ENCODE data around the gene ZNF764.
A peak's percentile ranks its signal among the peaks of the same experiment; 100 is the strongest.
"Not testable (repeated sequence)": the region's sequence is repeated elsewhere in the genome, so short reads cannot be mapped to it uniquely, and the experiment has no call there.

The ZNF764 gene

DNA sequence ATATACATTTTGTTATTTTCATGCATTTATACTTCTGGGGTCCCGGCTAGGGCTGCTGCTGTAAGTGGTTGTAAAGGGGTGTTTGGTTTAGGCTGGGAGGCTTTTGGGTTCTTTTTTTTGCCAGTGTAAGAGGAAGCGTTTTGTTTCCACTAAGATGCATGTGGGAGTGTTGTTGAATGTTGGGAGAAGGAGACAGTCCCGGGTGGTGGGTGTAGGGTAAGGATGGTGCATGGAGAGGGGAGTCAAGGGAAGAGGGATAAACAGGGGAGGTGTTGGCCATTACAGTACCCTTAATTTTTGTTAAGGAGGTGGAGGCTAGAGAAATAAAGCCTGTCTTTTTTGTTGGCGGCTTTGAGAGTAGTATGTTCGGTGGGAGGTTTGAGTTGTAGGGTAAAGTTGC lies 15.1 kb downstream of the ZNF764 start:
- DNase-seq, result no peak

GRCh38 chr16:30541502-30542329 lies 16.5 kb downstream of the ZNF764 start:
- DNase-seq, result no peak

DNA sequence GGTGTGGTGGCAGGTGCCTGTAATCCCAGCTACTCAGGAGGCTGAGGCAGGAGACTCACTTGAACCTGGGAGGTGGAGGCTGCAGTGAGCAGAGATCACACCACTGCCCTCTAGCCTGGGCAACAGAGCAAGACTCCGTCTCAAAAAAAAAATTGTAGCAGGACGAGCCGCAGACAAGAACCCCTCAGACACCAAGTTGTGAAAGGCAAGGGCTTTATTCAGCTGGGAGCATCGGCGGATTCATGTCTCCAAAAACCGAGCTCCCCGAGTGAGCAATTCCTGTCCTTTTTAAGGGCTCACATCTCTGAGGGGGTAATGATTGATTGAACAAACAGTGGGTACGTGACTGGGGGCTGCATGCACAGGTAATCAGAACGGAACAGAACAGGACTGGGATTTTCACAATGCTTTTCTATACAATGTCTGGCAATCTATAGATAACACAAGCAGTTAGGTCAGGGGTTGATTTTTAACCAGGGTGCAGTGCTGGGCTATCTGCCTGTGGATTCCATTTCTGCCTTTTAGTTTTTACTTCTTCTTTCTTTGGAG lies 17.2 kb downstream of the ZNF764 start:
- not testable (repeated sequence) for DNase-seq

GRCh38 chr16:30539986-30540526 lies 18.1 kb downstream of the ZNF764 start:
- not testable (repeated sequence) for DNase-seq

GRCh38 chr16:30539000-30539964 lies 18.9 kb downstream of the ZNF764 start:
- no peak for DNase-seq

DNA sequence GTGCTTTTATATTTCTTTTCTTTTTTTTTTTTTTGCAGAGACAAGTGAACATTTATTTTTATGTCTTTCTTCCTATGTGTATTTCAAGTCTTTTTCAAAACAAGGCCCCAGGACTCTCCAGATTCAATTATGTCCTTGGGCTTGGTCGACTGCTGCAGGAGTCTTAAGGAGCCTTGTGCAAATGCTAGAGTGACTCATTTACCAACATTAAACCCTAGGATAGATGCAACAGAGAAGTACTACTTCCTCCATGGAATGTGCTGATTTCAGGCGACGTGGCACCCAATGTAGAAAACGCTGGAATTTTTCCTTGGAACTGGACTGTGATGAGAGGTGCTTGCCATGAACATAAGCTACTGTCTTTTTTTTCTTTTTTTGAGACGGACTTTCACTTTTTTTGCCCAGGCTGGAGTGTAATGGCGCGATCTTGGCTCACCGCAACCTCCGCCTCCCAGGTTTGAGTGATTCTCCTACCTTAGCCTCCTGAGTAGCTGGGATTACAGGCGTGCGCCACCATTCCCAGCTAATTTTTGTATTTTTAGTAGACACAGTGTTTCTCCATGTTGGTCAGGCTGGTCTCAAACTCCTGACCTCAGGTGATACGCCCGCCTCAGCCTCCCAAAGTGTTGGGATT lies 21.7 kb downstream of the ZNF764 start:
- DNase-seq, result not testable (repeated sequence)

DNA sequence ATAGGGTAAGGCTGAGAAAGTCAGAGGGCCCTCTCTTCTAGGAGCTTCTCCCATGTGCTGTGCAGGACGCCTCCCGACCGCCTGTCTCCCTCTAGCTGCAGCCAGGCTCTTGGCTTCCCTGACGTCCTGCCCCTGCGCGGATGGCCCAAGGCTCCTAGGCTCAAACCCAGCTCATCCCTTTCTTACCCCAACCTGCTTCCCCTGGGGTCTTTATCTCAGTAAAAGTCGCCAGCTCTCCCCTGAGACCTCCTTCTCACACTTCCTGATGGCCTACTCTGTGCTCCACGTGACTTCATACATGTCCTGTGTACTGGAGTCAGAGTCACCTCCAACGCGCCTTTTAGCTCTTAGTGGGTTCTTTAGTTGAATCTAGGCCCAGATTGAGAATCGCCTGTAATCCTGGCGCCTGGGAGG lies 22.4 kb downstream of the ZNF764 start:
- DNase-seq, result peak; percentile 63 to 66

GRCh38 chr16:30535106-30535776 lies 22.9 kb downstream of the ZNF764 start:
- DNase-seq, result no peak

DNA sequence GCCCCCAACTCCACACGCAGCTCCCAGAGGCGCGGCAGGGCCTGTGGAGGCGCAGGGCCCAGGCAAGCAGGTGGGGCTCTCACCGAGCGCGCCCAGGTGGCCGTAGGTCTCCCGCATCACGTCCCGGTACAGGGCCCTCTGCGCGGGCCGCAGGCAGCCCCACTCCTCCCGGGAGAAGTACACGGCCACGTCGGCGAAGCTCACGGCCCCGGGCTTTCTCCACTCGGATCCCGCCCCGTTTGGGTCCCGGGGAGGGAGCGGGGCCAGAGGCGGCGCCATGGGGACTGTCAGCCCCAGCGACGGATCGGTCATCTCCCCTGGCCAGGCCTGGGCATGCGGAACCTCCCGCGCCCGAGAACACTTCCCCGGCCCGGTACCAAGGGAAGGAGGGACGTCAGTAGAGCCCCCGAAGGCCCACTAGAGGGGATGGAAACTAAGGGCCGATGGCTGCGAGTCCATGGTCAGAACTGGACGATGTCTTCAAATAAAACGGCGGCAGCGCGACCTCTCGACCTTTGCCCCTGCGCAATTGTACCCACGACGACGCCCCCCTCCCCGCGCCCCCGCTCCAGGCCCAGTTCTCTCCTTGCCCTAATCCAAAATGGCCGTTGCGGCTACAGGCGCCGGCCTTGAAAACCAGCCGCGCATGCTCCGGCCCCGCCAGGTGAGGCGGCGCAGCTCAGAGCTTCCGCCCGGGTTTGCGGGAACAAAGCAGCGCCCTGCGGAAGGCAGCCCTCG lies 23.6 kb downstream of the ZNF764 start, which contains the start of gene ZNF747:
Gene ZNF747, minus strand, starts transcription at position 491 of the 738 bp plus-strand sequence. Its CDS starts 179 bp downstream, at position 312.
- peak; percentile 91 to 94 for DNase-seq

DNA sequence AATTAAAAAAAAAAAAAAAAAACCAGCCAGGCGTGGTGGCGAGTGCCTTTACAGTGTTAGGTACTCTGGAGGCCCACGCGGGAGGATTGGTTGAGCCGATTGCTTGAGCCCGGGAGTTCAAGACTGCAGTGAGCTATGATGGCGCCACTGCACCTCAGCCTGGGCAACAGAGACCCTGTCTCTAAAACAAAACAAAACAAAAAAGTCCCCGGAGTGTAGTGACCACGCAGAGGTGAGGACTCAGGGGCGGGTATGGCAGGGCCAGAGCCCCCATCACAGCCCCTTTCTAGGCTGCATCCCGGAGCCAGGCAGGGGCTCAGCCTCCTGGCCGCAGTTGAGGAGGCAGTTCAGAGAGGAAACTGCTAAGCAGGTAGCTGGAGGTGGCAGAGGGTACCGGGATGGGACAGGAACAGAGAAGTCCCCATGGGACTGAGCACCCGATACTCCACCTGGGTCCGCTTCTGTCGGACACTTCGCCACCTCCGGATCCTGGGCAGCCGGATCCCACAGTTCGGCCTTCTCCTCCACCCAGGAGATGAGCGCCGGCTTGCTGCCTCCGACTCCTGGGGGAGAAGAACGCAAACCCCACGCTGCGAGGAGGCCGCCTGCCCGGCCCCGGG lies 24.3 kb downstream of the ZNF764 start:
- peak in 1 of 2 donors; percentile 18 for DNase-seq

GRCh38 chr16:30533146-30533522 lies 25.0 kb downstream of the ZNF764 start:
- DNase-seq, result no peak

GRCh38 chr16:30532285-30533145 lies 25.7 kb downstream of the ZNF764 start:
- DNase-seq, result no peak

DNA sequence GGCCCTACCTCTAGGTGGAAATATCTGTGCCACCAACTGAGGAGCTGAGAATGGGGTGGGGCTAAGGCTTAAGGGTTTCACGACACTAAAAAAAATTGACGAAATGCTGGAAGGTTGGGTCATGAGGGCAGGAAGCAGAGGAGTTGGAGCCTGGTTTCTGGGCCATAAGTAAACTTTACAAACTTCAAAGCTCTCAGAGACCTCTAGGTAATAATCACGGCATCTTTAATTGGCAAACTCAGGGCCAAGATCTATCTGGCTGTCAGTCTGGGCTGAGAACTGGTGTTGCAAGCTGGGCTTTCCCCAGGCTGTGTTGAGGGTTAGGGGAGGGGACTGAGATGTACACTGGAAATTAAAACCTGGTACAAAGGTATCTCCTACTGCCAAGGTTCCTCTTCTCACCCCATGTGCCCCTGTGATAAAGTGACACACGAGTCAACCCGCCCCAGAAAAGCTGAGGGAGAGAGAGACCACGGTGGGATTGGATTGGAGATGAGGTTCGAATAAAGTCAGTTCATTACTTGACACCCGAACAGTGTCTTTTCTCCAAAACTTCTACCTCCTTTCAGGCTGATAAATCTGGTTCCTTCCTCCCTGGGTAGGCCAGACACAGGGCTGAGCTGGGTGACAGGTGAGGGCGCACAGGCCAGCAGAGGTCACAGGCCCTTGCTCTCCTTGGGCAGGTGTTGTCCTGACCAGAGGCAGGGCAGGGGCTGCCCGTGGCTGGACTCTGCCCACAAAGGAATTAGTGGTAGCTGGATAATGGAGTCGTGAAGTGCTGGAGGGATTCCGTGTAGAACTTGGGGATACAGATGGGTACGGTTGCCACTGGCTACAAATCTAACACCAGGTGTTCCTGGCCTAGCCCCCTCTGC lies 27.8 kb downstream of the ZNF764 start:
- DNase-seq, result peak in 1 of 2 donors; percentile 40

- DNase-seq, result no peak
Observed at GRCh38 chr16:30528799-30529457, 29.2 kb downstream of the ZNF764 start.

- peak in 1 of 2 donors; percentile 49 for DNase-seq
Observed at GRCh38 chr16:30527635-30528178, 30.5 kb downstream of the ZNF764 start.

DNA sequence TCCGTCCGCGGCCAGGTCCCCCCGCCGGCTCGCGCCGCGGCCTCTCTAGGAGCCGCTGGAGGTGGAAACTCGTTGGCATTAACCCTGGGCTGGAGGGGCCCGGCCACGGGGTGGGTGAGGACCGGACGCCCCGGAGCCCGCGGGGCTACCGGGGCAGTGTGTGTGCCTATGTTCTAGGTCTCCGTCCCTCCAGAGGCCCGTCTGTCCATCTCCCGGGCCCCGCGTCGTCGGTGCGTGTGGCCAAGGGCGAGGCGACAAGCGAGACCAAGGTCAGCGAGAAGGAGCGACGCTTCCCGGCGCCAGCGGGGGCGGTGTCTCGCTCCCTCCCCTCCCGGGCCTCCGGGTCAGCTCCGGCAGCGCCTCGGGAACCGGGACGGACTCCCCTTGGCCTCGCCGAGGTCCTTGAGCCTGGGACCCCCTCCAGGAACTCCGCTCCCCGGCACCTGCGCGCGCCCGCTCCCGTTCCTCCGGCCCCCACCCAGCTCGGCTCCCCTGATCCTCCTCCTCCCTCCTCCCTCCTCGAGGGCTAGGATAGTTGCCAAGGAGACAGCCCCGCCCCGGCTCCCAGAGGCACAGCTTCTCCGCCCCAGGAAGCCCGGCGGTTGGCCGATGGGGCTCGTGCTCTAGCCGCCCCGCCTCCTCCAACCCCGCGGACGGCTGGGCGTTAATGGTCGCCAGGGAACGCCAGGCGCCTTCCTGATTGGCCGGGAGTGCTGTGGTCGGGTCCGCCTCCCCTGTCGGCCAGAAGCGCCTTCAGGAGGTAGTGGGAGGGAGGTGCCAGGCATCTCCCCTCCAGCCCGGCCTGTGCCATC lies 31.1 kb downstream of the ZNF764 start:
- DNase-seq, result peak; percentile 94

Measured in CD4-positive, alpha-beta T cell treated with Interleukin-1 beta for 1 hour (primary cell).